ENCODE results near the gene PROB1. TPM values are rescaled to one million over a fixed set of nuclear protein-coding genes. Genes with fewer than 3 reads are reported as not detected.

PROB1 gene
- total and polyA plus RNA-seq, 2 of the 13 experiments (the other 11 are each of a cell fraction or from before 2014, with no cell fraction given) = 0.69 to 1.1 TPM

DNA sequence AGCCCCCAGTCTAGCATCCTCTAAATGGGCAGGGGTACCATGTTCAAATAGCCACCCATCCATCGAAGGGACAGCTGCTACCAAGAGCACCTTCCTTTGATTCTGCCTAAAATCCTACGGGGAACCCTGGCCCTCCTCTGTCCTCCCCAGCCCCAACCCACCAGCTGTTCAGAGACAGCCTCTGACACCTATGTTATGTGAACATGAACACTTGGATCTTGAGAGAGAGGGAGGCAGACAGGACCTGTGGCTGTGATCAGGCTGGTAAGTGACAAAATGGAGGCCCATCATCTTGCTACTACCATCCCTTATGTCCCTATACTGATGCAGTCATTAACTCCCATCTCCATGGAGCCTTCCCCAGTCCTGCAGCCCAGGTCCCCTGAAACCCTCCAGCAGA lies 20.0 kb downstream of the PROB1 start:
- POLR2A ChIA-PET = interaction anchor here (1.1 kb wide), 1 partner anchor 8 kb away, joined by 6 read pairs; the partner anchor contains the start of gene SLC23A1
- in situ Hi-C loops (cut with HindIII; ENCODE audit: extremely low pct_ligation_motif_present, low pct_unique_long_range_greater_than_20kb) = no loop called here

More for the DNA sequence above, 20.0 kb downstream of the PROB1 start:
- DNase-seq (ENCODE audit: low spot score) (no peak), FAIRE-seq (no peak), ATAC-seq (0 out of 3 replicates have a peak, but pooled peaks have one; percentile 7)
- H3K4me3 ChIP-seq (replicated peaks in 1 of 3; ENCODE audit: insufficient read depth in 1 of 3, low read depth in 2 of 3, low read length in 3 of 3) = no peak overlapping the region
- peaks cover 2% of the 10 kb centered on the region for H3K4me1 ChIP-seq (ENCODE audit: insufficient read depth, low read length)
- no TSS peak for BruUV-seq (replicated peaks)
- 100% methylated on average over 2 of the region's 2 CpGs for WGBS (ENCODE audit: low lambda C conversion rate)
- H3K27me3 ChIP-seq (ENCODE audit: control insufficient read depth in 1 of 2, insufficient read depth in 2 of 2, low read length in 2 of 2) = no peaks in the 10 kb centered on the region
- no peak overlapping the region for H2AFZ ChIP-seq (ENCODE audit: low read length)
- TF ChIP-seq ZNF615 (CRISPR knock-in tag; IDR thresholded peaks at IDR 0.05; ENCODE audit: borderline replicate concordance) (no peak), POLR2G (IDR thresholded peaks at IDR 0.05; ENCODE audit: low read depth, low read length) (0 out of 2 replicates have a peak, but pooled peaks have one; percentile 23), ETS1 (CRISPR knock-in tag; IDR thresholded peaks at IDR 0.05) (no peak), ZNF879 (CRISPR knock-in tag; IDR thresholded peaks at IDR 0.05) (no peak), PAF1 (CRISPR knock-in tag; IDR thresholded peaks at IDR 0.05) (peak; percentile 82; the same call in 1 of the 2 replicates)
- TF ChIP-seq, protein P1, sequence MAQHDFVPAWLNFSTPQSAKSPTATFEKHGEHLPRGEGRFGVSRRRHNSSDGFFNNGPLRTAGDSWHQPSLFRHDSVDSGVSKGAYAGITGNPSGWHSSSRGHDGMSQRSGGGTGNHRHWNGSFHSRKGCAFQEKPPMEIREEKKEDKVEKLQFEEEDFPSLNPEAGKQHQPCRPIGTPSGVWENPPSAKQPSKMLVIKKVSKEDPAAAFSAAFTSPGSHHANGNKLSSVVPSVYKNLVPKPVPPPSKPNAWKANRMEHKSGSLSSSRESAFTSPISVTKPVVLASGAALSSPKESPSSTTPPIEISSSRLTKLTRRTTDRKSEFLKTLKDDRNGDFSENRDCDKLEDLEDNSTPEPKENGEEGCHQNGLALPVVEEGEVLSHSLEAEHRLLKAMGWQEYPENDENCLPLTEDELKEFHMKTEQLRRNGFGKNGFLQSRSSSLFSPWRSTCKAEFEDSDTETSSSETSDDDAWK (CRISPR knock-in tag; IDR thresholded peaks at IDR 0.05) = no peak
- H3K27ac ChIP-seq (ENCODE audit: extremely low read length, insufficient read depth, low read length) = no peak overlapping the region
- no peaks in the 10 kb centered on the region for H3K79me2 ChIP-seq (ENCODE audit: insufficient read depth, low read length)
- peaks cover 2 to 5% of the 10 kb centered on the region in 2 experiments; a peak in 3 of 5 replicates for H3K36me3 ChIP-seq (replicated peaks in 1 of 2; ENCODE audit: control insufficient read depth in 1 of 2, insufficient read depth in 2 of 2, low read length in 2 of 2)
- H3K4me2 ChIP-seq (ENCODE audit: low read depth, low read length) = no peak overlapping the region
- no peak overlapping the region for H3K9ac ChIP-seq (ENCODE audit: insufficient read depth, low read depth, low read length)
- CTCF ChIA-PET (ENCODE audit: low intra/inter-chr PET ratio, low total read pairs) = no interaction called here
- H4K20me1 ChIP-seq (ENCODE audit: insufficient read depth, low read length) = no peaks in the 10 kb centered on the region
- intact Hi-C loops (cut with micrococcal nuclease; ENCODE audit: unreplicated experiment) = no loop called here
- H3K9me3 ChIP-seq (ENCODE audit: low read length) = no peaks in the 10 kb centered on the region
